Trophoblast cell (in vitro differentiated cells and primary cell): Measurements from ENCODE around the gene SLC39A10.
"Not testable (repeated sequence)": the region's sequence is repeated elsewhere in the genome, so short reads cannot be mapped to it uniquely, and the experiment has no call there.

Source experiments
- DNase-seq, 2 donors: peaks; one replicate each; pipeline ENCODE4 v3.0.0-alpha.2; 2016
- H2AFZ ChIP-seq: 2 replicates; pipeline ENCODE4 v1.6.1; 2013; ENCODE audit warnings: low read length, moderate library complexity, mild to moderate bottlenecking; ENCODE audit not compliant: insufficient read depth, poor library complexity
- H2AK5ac ChIP-seq: 2 replicates; pipeline ENCODE4 v1.6.1; 2013; ENCODE audit warnings: mild to moderate bottlenecking, low read length
- H2BK120ac ChIP-seq: 2 replicates; pipeline ENCODE4 v1.6.1; 2013; ENCODE audit warnings: low read length, mild to moderate bottlenecking, moderate library complexity; ENCODE audit not compliant: insufficient read depth, poor library complexity
- H2BK12ac ChIP-seq: 2 replicates; pipeline ENCODE4 v1.6.1; 2013; ENCODE audit warnings: mild to moderate bottlenecking, low read length, moderate library complexity
- H2BK5ac ChIP-seq: 2 replicates; pipeline ENCODE4 v1.6.1; 2013; ENCODE audit warnings: low read length, low read depth, moderate library complexity, mild to moderate bottlenecking; ENCODE audit not compliant: poor library complexity
- H3K14ac ChIP-seq: 2 replicates; pipeline ENCODE4 v1.6.1; 2013; ENCODE audit warnings: mild to moderate bottlenecking, low read length
- H3K18ac ChIP-seq: 2 replicates; pipeline ENCODE4 v1.6.1; 2013; ENCODE audit warnings: mild to moderate bottlenecking, low read length
- H3K23ac ChIP-seq: 2 replicates; pipeline ENCODE4 v1.6.1; 2013; ENCODE audit warnings: low read length
- H3K27ac ChIP-seq: 2 replicates; pipeline ENCODE4 v1.5.1; 2013; ENCODE audit warnings: low read depth, mild to moderate bottlenecking, inconsistent platforms, low read length, moderate library complexity
- H3K27me3 ChIP-seq: 2 replicates; pipeline ENCODE4 v1.6.1; 2013; ENCODE audit warnings: inconsistent platforms, mild to moderate bottlenecking, low read length, moderate library complexity; ENCODE audit not compliant: insufficient read depth
- H3K36me3 ChIP-seq, 2 experiments: 1 replicate in 1 of 2; 2 replicates in 1 of 2; pipeline ENCODE4 v1.6.1; 2013; ENCODE audit warnings: low read length in 2 of 2, mild to moderate bottlenecking in 2 of 2, moderate library complexity in 1 of 2; ENCODE audit not compliant: insufficient read depth in 2 of 2, control insufficient read depth in 1 of 2
- H3K4ac ChIP-seq: 2 replicates; pipeline ENCODE4 v1.6.1; 2013; ENCODE audit warnings: low read depth, mild to moderate bottlenecking, low read length, moderate library complexity
- H3K4me1 ChIP-seq, 2 experiments: 1 replicate in 1 of 2; 2 replicates in 1 of 2; pipeline ENCODE4 v1.6.1; 2013; ENCODE audit warnings: low read length in 2 of 2, mild to moderate bottlenecking in 2 of 2, moderate library complexity in 1 of 2; ENCODE audit not compliant: insufficient read depth in 2 of 2, control insufficient read depth in 1 of 2
- H3K4me2 ChIP-seq: 2 replicates; pipeline ENCODE4 v1.6.1; 2013; ENCODE audit warnings: inconsistent platforms, mild to moderate bottlenecking, low read length, moderate library complexity
- H3K4me3 ChIP-seq: 2 replicates; pipeline ENCODE4 v1.5.1; 2013; ENCODE audit warnings: mild to moderate bottlenecking, low read depth, low read length, inconsistent platforms
- H3K79me1 ChIP-seq: one replicate; pipeline ENCODE4 v1.6.1; 2013; ENCODE audit warnings: low read length
- H3K79me2 ChIP-seq: 2 replicates; pipeline ENCODE4 v1.6.1; 2013; ENCODE audit warnings: low read length, mild to moderate bottlenecking; ENCODE audit not compliant: control insufficient read depth, insufficient read depth, poor library complexity
- H3K9ac ChIP-seq: 2 replicates; pipeline ENCODE4 v1.6.1; 2013; ENCODE audit warnings: mild to moderate bottlenecking, low read length
- H3K9me3 ChIP-seq: 2 replicates; pipeline ENCODE4 v1.6.1; 2013; ENCODE audit warnings: low read depth, mild to moderate bottlenecking, control low read depth, inconsistent platforms, low read length; ENCODE audit not compliant: insufficient read depth
- H4K12ac ChIP-seq: 2 replicates; pipeline ENCODE4 v1.6.1; 2013; ENCODE audit warnings: low read depth, mild to moderate bottlenecking, low read length, moderate library complexity
- H4K8ac ChIP-seq: 2 replicates; pipeline ENCODE4 v1.6.1; 2013; ENCODE audit warnings: low read depth, mild to moderate bottlenecking, low read length, moderate library complexity
- H4K91ac ChIP-seq: one replicate; pipeline ENCODE4 v1.6.1; 2013; ENCODE audit warnings: low read depth, mild to moderate bottlenecking, low read length, moderate library complexity
- WGBS: extraction: QIAGEN DNeasy Blood & Tissue Kit; methylation state at CpG from one replicate; pipeline ENCODE4 v1.1.7; 2013; ENCODE audit warnings: missing lambda C conversion rate; ENCODE audit not compliant: insufficient read length, insufficient coverage; ENCODE audit errors: extremely low coverage; 5-methylcytosine and 5-hydroxymethylcytosine counted together

The SLC39A10 gene

DNA sequence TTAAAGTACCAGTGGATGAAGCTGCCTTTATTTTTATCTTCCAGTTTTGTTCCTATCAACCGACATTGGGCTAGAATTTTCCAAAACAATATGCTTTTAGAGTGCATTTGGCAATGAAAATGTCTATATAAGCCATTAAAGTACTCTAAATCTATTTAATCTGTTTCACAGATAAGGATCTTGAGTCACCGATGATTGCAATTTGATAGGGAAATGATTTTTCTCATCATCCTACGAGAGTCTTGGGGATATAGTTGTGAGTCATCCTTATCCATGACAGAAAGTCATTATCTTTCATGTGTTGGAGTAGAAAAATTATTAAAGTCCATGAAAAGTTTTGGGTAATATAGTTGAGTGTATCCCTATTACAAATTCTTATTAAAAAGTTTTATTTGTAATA lies 26.1 kb downstream of the SLC39A10 start:
- Histone ChIP-seq H3K79me1 (no peaks in the 10 kb centered on the region), H3K4ac (no peak overlapping the region), H2AK5ac (no peak overlapping the region), H3K27me3 (no peaks in the 10 kb centered on the region), H3K23ac (no peak overlapping the region), H3K4me3 (no peak overlapping the region), H2BK120ac (no peak overlapping the region), H3K79me2 (no peaks in the 10 kb centered on the region), H3K9ac (no peak overlapping the region), H3K27ac (no peak overlapping the region), H3K4me1 (no peaks in the 10 kb centered on the region), H2BK5ac (no peak overlapping the region), H2BK12ac (no peak overlapping the region), H3K18ac (no peak overlapping the region), H4K8ac (no peak overlapping the region), H4K12ac (no peak overlapping the region), H4K91ac (no peak overlapping the region), H3K36me3 (peaks cover 4 to 5% of the 10 kb centered on the region in 2 experiments), H3K14ac (no peak overlapping the region), H3K4me2 (no peak overlapping the region), H2AFZ (no peak overlapping the region), H3K9me3 (no peaks in the 10 kb centered on the region)
- WGBS, result no CpG with 5 or more reads among the region's 3 CpGs
- DNase-seq, result no peak

DNA sequence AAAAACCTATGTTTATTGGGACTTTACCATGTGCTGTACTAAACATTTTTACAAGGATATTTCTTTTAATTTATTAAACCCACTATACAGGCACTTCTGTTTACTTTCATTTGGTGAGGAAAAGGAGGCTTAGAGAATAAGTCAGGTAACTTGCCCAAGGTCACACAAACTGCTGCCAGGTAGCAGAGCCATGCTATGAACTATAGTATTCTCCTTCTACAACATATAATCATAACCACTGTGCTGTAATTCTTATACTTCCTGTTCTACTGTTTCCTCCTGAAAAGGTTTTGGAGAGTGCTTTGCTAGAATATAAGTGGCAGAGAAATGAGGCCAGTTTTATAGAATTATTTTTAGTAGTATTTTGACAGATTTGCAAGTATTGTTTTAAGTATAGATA lies 29.5 kb downstream of the SLC39A10 start:
- Histone ChIP-seq H4K12ac (no peak overlapping the region), H2AK5ac (no peak overlapping the region), H3K18ac (no peak overlapping the region), H4K91ac (no peak overlapping the region), H3K9ac (no peak overlapping the region), H2AFZ (no peak overlapping the region), H3K79me1 (no peaks in the 10 kb centered on the region), H3K4me2 (no peak overlapping the region), H3K79me2 (no peaks in the 10 kb centered on the region), H3K27me3 (no peaks in the 10 kb centered on the region), H3K4me1 (no peaks in the 10 kb centered on the region), H3K36me3 (peaks cover 0 to 2% of the 10 kb centered on the region in 2 experiments), H3K4ac (no peak overlapping the region), H3K14ac (no peak overlapping the region), H2BK120ac (no peak overlapping the region), H3K27ac (no peak overlapping the region), H3K23ac (no peak overlapping the region), H2BK5ac (no peak overlapping the region), H3K9me3 (no peaks in the 10 kb centered on the region), H3K4me3 (no peak overlapping the region), H4K8ac (no peak overlapping the region), H2BK12ac (no peak overlapping the region)
- no peak for DNase-seq

DNA sequence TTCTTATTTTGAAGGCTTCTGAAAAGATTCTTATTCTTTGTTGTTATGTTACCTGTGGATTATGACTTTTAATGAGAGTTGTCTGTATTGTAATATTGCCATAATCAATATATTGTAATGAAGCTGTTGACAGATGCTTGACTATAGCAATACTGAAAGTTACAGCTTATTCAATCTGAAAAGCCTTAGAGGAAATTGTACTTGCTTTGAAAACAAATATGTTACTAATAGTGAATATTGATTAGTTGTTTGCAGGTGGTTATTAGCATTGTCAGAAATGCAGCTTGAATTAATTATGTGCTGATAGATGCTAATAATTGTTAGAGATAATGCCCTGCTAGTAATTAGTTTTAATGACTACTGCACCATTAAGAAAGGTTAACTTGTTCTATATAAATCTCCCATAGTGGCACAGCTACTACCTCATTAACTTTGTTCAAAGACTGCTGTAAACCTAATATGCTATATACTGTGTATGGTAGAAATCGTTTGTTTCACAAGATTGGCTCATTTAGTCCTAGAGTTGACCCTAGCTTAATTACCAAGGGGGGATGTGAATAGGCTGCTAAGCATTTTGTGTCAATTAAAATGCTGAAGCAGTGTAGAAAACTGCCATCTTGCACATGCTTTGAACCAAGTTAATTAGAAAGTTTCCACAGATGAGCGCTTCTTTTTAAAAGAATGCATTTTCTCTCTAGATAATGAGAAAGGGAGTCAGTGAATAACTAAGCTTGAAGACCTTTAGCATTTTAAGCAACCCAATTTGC lies 30.5 kb downstream of the SLC39A10 start:
- no peak overlapping the region for H2AFZ ChIP-seq
- no peak overlapping the region for H4K12ac ChIP-seq
- H3K27ac ChIP-seq, result no peak overlapping the region
- no peak overlapping the region for H3K14ac ChIP-seq
- H3K23ac ChIP-seq, result no peak overlapping the region
- H3K4me3 ChIP-seq, result no peak overlapping the region
- no peak overlapping the region for H3K18ac ChIP-seq
- no peaks in the 10 kb centered on the region for H3K27me3 ChIP-seq
- H3K4me1 ChIP-seq, result no peaks in the 10 kb centered on the region
- H3K79me2 ChIP-seq, result no peaks in the 10 kb centered on the region
- H3K36me3 ChIP-seq, result peaks cover 0 to 2% of the 10 kb centered on the region in 2 experiments
- no peak overlapping the region for H4K8ac ChIP-seq
- no peaks in the 10 kb centered on the region for H3K79me1 ChIP-seq
- DNase-seq, result no peak
- H3K4ac ChIP-seq, result no peak overlapping the region
- H3K9ac ChIP-seq, result no peak overlapping the region
- no peak overlapping the region for H2BK12ac ChIP-seq
- H2BK5ac ChIP-seq, result no peak overlapping the region
- H4K91ac ChIP-seq, result no peak overlapping the region
- WGBS, result no CpG with 5 or more reads among the region's 2 CpGs
- H2BK120ac ChIP-seq, result no peak overlapping the region
- H2AK5ac ChIP-seq, result no peak overlapping the region
- H3K4me2 ChIP-seq, result no peak overlapping the region
- H3K9me3 ChIP-seq, result no peaks in the 10 kb centered on the region

DNA sequence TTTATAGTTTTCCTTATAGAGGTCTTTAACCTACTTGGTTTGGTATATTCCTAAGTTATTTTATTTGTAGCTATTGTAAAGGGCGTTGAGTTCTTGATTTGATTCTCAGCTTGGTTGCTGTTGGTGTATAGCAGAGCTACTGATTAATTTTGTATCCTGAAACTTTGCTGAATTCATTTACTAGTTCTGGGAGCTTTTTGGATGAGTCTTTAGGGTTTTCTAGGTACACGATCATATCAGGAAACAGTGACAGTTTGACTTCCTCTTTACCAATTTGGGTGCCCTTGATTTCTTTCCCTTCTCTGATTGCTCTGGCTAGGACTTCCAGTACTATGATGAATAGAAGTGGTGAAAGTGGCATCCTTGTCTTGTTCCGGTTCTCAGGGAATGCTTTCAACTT lies 35.5 kb downstream of the SLC39A10 start:
- H2AK5ac ChIP-seq, H2BK120ac ChIP-seq, H3K27ac ChIP-seq, H4K8ac ChIP-seq, H3K9ac ChIP-seq, H2AFZ ChIP-seq, H2BK12ac ChIP-seq, H3K9me3 ChIP-seq, H3K79me1 ChIP-seq, H3K4me3 ChIP-seq, H3K23ac ChIP-seq, H3K18ac ChIP-seq, H3K14ac ChIP-seq, H3K79me2 ChIP-seq, H3K4ac ChIP-seq, H2BK5ac ChIP-seq, H3K4me2 ChIP-seq, H3K27me3 ChIP-seq, H4K91ac ChIP-seq, H3K36me3 ChIP-seq, H4K12ac ChIP-seq, DNase-seq: not testable (repeated sequence)
- H3K4me1 ChIP-seq, result peaks cover 8 to 13% of the 10 kb centered on the region in 2 experiments
- WGBS, result no CpG with 5 or more reads among the region's 3 CpGs
